IPS-18c (cell line): ENCODE results near the gene PRR19.

ENCODE experiments used
- H3K4me3 ChIP-seq: 2 replicates; pipeline ENCODE4 v1.7.0; 2013; ENCODE audit warnings: low read depth, mild to moderate bottlenecking, low read length, moderate library complexity; ENCODE audit not compliant: insufficient read depth
- H3K9me3 ChIP-seq: one replicate; pipeline ENCODE4 v1.6.1; 2013; ENCODE audit warnings: mild to moderate bottlenecking, low read length, moderate library complexity; ENCODE audit not compliant: control insufficient read depth, insufficient read depth

The PRR19 gene

DNA sequence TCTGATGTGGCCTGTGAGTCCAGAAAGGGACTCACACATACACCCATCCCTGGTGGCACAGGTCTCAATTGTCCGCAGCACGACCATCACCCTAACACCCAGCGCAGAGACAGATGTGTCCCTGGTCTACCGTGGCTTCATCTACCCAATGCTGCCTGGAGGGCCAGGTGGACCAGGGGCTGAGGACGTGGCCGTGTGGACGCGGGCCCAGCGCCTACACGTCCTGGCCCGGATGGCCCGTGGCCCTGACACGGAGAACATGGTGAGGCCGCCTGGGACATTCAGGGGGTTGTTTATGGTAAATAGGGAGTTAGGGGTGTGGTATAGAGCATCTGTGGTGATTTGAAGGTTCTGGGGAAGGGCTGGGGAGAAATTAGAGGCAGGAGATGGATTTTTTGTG, 46.3 kb downstream of the PRR19 start:
- Histone ChIP-seq H3K4me3 (no peak overlapping the region), H3K9me3 (no peaks in the 10 kb centered on the region)

- no peaks in the 10 kb centered on the region for H3K9me3 ChIP-seq
- no peak overlapping the region for H3K4me3 ChIP-seq
Observed at GRCh38 chr19:42349378-42350107, 47.6 kb downstream of the PRR19 start.

GRCh38 chr19:42350417-42350816, 48.5 kb downstream of the PRR19 start:
- no peaks in the 10 kb centered on the region for H3K9me3 ChIP-seq
- no peak overlapping the region for H3K4me3 ChIP-seq

GRCh38 chr19:42351079-42351735, 49.3 kb downstream of the PRR19 start:
- Histone ChIP-seq H3K4me3 (no peak overlapping the region), H3K9me3 (no peaks in the 10 kb centered on the region)

- H3K4me3 ChIP-seq, result no peak overlapping the region
- no peaks in the 10 kb centered on the region for H3K9me3 ChIP-seq
Observed at GRCh38 chr19:42352301-42353259, 50.6 kb downstream of the PRR19 start.

GRCh38 chr19:42353341-42354015, 51.5 kb downstream of the PRR19 start:
- Histone ChIP-seq H3K4me3 (no peak overlapping the region), H3K9me3 (no peaks in the 10 kb centered on the region)

- H3K4me3 ChIP-seq, result no peak overlapping the region
Observed at GRCh38 chr19:42355896-42356295, 54.0 kb downstream of the PRR19 start.

DNA sequence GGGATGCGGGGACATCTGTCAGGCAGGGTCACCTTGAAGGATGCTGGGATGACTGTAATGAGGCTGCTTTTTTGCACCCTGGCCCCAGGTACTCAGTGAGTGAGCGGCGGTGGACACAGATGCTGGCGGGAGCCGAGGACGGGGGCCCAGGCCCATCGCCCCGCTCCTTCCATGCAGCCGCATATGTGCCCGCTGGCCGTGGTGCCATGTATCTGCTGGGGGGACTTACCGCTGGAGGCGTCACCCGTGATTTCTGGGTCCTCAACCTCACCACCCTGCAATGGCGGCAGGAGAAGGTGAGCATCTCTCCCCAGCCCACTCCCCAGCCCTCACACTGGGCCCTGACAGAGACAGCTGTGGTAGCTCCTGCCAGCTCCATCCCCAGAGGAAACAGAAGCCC, 54.8 kb downstream of the PRR19 start:
- Histone ChIP-seq H3K9me3 (no peaks in the 10 kb centered on the region), H3K4me3 (no peak overlapping the region)

More at GRCh38 chr19:42355896-42356295, 54.0 kb downstream of the PRR19 start:
- H3K9me3 ChIP-seq, result no peaks in the 10 kb centered on the region

- no peaks in the 10 kb centered on the region for H3K9me3 ChIP-seq
- H3K4me3 ChIP-seq, result no peak overlapping the region
Observed at GRCh38 chr19:42357290-42357689, 55.4 kb downstream of the PRR19 start.
